ENCODE results near the gene TAF11L5.
"Not testable (repeated sequence)": the region's sequence is repeated elsewhere in the genome, so short reads cannot be mapped to it uniquely, and the experiment has no call there.

The TAF11L5 gene

DNA sequence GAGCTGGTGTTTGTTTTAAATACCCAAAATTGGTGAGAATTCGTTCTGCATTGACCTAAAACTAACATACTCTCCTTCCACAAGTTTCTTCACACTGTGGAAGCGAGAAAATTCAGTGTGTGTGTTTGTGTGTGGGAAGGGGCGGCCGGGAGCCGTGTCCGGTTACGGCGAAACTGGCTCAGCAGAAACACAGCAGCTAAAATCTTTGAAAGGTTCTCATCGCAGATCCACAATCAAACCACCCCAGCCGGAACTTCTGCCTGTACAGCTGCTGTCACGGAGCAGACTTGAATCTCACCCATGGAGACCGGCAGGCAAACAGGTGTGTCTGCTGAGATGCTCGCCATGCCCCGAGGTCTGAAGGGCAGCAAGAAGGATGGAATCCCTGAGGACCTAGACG, at the start of gene TAF11L5:
Gene TAF11L5 (plus strand): TSS at position 301 of the 400 bp plus-strand sequence.
- H3K27me3 Mint-ChIP-seq; H3K4me3 Mint-ChIP-seq; H3K36me3 Mint-ChIP-seq (ENCODE audit: low read depth): not testable (repeated sequence)

DNA sequence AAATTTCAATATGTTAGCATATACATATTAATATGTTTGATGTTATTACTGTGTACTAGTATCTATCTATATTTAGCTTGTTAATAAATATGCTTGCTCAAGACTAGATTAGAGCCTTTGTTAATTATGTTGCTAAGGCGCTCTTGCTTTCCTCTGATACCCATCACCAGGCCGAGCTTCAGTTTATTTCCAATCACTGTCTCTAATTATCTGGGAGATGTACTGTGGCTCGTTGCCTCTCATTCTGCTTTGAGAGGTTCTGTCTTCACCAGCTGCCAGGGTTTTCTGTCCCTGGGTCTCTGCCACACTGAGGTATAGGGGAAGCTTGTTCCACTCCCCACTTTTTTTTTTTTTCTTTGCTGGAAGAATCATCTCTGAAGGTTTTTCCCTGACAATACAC, 48.0 kb upstream of the TAF11L5 start:
- peaks cover 5% of the 10 kb centered on the region for H3K4me1 Mint-ChIP-seq (ENCODE audit: low read depth)
- intact Hi-C loops (cut with micrococcal nuclease), result no loop called here
- peaks cover 18% of the 10 kb centered on the region for H3K27me3 Mint-ChIP-seq
- H3K36me3 Mint-ChIP-seq (ENCODE audit: low read depth), result no peaks in the 10 kb centered on the region
- no peak overlapping the region for H3K4me3 Mint-ChIP-seq
- H3K9me3 Mint-ChIP-seq, result no peaks in the 10 kb centered on the region
- no peak overlapping the region for H3K27ac Mint-ChIP-seq

More for the DNA sequence above, at the start of gene TAF11L5:
- H3K9me3 Mint-ChIP-seq; H3K4me1 Mint-ChIP-seq (ENCODE audit: low read depth); H3K27ac Mint-ChIP-seq; intact Hi-C loops (cut with micrococcal nuclease): not testable (repeated sequence)

DNA sequence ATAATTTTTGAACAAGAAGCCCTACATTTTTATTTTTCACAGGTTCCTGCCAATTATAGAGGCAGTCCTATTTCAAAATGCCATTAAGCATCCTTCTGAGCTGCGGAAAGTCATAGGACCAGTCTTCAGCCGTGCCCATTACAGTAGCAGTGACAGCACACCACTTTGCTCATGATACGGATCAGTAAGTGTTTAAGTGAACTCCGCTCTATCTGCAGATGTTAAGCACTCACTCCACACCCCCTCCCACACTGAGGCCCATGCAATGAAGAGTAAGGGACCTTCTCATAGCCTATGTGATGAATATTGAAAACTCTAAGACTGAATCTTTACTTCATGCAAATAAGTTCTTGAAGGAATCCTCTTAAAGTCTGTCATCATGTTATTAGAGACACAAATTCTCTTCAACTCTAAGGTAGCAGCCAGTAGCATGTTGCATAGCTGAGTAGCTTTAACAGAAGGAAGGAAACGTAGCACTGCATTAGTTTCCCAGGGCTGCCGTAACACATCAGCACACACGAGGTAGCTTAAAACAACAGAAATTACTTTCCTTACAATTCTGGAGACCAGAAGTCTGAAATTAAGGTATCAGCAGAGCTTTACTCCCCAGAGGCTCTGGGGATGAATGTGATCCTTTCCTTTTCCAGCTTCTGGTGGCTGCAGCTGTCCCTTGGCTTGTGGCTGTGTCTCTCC, 47.3 kb upstream of the TAF11L5 start:
- H3K9me3 Mint-ChIP-seq, result no peaks in the 10 kb centered on the region
- peaks cover 5% of the 10 kb centered on the region for H3K4me1 Mint-ChIP-seq (ENCODE audit: low read depth)
- no peak overlapping the region for H3K4me3 Mint-ChIP-seq
- H3K27ac Mint-ChIP-seq, result no peak overlapping the region
- no peaks in the 10 kb centered on the region for H3K36me3 Mint-ChIP-seq (ENCODE audit: low read depth)
- intact Hi-C loops (cut with micrococcal nuclease), result no loop called here
- peaks cover 18% of the 10 kb centered on the region for H3K27me3 Mint-ChIP-seq

DNA sequence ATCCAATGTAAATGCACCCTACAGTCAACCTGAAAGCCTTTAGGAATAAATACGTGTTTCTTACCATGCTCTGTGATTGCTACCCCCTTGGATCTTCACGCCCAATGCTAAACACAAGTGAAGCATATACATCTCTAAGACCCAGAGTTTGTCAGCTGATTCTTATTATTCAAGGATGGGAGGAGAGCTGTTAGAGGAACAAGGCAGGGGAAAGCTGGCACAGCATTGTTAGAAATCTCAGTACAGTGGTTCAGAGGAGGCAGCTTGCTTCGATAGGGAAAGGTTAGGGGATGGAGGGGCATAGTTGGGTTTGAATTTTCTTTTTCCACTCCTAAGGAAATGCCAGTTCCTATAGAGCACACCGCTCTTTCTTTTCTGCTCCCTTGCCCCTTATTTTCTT, 43.7 kb upstream of the TAF11L5 start:
- Mint-ChIP-seq H3K27me3 (peaks cover 14% of the 10 kb centered on the region), H3K4me3 (no peak overlapping the region), H3K36me3 (ENCODE audit: low read depth) (no peaks in the 10 kb centered on the region), H3K4me1 (ENCODE audit: low read depth) (peaks cover 15% of the 10 kb centered on the region), H3K9me3 (no peaks in the 10 kb centered on the region), H3K27ac (no peak overlapping the region)
- intact Hi-C loops (cut with micrococcal nuclease), result no loop called here

DNA sequence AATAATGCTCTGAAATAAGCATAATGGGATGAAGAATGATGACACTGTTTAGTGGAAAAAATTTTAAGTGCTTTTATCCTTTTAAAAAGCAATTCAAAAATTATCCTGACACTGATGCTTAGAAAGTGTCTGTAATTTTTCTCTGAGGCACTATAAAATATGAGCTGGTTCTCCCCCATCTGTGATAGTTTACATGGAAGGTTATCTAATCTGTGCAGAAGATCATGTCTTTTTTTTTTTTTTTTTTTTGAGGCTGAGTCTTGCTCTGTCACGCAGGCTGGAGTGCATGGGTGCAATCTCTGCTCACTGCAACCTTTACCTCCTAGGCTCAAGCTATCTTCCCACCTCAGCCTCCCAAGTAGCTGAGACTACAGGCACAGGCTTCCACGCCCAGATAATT, 42.2 kb upstream of the TAF11L5 start:
- intact Hi-C loops (cut with micrococcal nuclease), result no loop called here
- Mint-ChIP-seq H3K4me1 (ENCODE audit: low read depth) (peaks cover 18% of the 10 kb centered on the region), H3K27me3 (peaks cover 16% of the 10 kb centered on the region), H3K36me3 (ENCODE audit: low read depth) (no peaks in the 10 kb centered on the region), H3K4me3 (no peak overlapping the region), H3K27ac (no peak overlapping the region), H3K9me3 (no peaks in the 10 kb centered on the region)

DNA sequence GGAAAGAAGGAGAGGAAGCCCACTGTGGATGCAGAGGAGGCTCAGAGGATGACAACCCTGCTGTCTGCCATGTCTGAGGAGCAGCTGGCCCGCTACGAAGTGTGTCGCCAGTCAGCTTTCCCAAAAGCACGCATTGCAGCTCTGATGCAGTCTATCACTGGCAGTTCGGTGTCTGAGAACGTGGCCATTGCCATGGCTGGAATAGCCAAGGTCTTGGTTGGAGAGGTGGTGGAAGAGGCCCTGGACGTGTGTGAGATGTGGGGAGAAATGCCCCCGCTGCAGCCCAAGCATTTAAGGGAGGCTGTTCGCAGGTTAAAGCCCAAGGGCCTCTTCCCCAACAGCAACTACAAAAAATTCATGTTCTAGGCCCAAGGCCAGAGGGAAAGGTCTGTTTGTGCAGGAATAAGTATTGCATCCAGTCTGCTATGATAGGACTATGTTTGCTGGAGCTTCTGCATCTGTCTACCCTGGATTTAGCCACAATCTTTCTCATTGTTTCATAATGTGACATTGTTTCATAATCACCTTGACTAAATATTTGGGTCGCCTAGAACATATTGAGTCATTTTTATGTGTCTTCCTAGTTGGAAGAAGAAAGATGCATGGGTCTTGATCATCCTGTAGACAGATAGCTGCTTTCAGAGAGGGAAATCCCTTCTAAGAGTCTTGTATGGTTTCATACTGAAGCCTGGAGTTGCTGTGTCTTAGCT, 38.4 kb upstream of the TAF11L5 start:
- intact Hi-C loops (cut with micrococcal nuclease); H3K9me3 Mint-ChIP-seq; H3K36me3 Mint-ChIP-seq (ENCODE audit: low read depth); H3K27ac Mint-ChIP-seq; H3K4me3 Mint-ChIP-seq: not testable (repeated sequence)
- peaks cover 12% of the 10 kb centered on the region for H3K27me3 Mint-ChIP-seq
- H3K4me1 Mint-ChIP-seq (ENCODE audit: low read depth), result peaks cover 14% of the 10 kb centered on the region

DNA sequence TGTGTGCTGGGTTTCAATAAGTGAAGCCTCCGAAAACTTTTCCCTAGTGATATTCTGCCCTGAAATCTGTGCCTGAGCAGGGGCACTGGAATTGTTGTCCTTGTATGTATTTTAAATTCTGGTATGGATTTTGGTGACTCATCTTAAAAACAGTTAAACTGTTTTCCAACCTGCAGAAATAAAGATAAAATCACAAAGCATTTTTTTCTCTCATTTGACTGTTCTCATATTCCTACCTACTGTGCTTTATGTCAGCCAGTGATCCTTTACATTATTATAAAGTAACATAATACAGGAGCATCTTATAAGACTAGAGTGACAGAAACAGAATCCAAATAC, 37.9 kb upstream of the TAF11L5 start:
- Mint-ChIP-seq H3K9me3 (peaks cover 4% of the 10 kb centered on the region), H3K4me3 (no peak overlapping the region), H3K27ac (no peak overlapping the region), H3K36me3 (ENCODE audit: low read depth) (no peaks in the 10 kb centered on the region), H3K4me1 (ENCODE audit: low read depth) (peaks cover 14% of the 10 kb centered on the region), H3K27me3 (peaks cover 11% of the 10 kb centered on the region)
- intact Hi-C loops (cut with micrococcal nuclease), result no loop called here

DNA sequence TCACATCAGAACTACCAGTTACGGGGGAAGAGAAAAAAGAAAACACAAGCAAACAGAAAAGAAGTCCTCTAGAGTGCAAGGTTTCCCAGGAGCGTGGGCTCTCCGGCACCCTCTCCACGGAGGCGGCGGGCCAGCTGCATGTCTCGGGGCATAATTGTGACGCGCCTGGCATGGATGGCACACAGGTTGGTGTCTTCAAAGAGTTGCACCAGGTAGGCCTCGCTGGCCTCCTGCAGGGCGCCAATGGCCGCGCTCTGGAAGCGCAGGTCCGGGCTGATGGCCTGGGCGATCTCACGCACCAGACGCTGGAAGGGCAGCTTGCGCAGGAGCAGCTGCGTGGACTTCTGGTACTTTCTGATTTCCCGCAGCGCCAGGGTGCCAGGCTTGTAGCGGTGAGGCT, 33.8 kb upstream of the TAF11L5 start:
- H3K4me1 Mint-ChIP-seq (ENCODE audit: low read depth); H3K36me3 Mint-ChIP-seq (ENCODE audit: low read depth); H3K27ac Mint-ChIP-seq; H3K27me3 Mint-ChIP-seq; intact Hi-C loops (cut with micrococcal nuclease); H3K4me3 Mint-ChIP-seq: not testable (repeated sequence)
- H3K9me3 Mint-ChIP-seq, result peaks cover 13% of the 10 kb centered on the region

DNA sequence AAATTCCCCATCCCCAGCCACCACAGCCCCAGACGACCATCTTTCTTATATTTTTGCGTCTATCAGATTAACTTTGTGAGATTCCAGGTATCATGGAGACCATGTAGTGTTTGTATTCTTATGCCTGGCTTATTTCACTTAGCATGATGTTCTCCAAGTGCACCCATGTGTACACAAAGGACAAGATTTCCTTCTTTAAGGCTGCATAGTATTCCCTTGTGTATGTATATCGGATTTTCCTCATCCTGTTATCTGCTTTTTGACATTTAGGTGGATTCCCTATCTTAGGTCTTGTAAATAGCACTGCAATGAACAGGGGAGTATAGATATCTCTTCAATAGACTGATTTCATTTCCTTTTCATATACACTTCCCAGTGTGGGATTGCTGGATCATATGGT, 32.3 kb upstream of the TAF11L5 start:
- Mint-ChIP-seq H3K36me3 (ENCODE audit: low read depth) (no peaks in the 10 kb centered on the region), H3K27me3 (peaks cover 5% of the 10 kb centered on the region), H3K4me3 (no peak overlapping the region), H3K27ac (no peak overlapping the region), H3K4me1 (ENCODE audit: low read depth) (no peaks in the 10 kb centered on the region), H3K9me3 (peaks cover 13% of the 10 kb centered on the region)
- intact Hi-C loops (cut with micrococcal nuclease), result no loop called here

DNA sequence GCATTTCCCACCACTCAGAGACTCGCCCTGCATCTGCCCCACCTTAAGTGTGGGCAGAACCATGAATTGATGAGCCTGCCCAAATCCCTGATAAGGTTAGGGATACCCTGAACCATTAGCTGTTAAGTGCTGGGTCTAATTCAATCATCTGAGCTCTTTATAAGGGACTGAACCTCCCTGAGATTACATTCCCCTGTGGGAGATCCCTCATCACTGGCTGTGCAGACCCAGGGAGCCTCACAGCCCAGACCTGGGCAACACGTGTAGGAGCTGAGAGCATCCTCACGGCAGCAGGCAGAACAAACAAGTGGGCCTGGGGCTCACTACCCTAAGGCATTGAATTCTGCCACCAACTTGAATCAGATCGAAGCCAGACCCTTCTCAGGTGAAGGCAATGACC, 27.6 kb upstream of the TAF11L5 start:
- intact Hi-C loops (cut with micrococcal nuclease), result no loop called here
- H3K27ac Mint-ChIP-seq, result no peak overlapping the region
- H3K4me3 Mint-ChIP-seq, result no peak overlapping the region
- H3K9me3 Mint-ChIP-seq, result peaks cover 7% of the 10 kb centered on the region
- no peaks in the 10 kb centered on the region for H3K36me3 Mint-ChIP-seq (ENCODE audit: low read depth)
- no peaks in the 10 kb centered on the region for H3K4me1 Mint-ChIP-seq (ENCODE audit: low read depth)
- peaks cover 3% of the 10 kb centered on the region for H3K27me3 Mint-ChIP-seq

DNA sequence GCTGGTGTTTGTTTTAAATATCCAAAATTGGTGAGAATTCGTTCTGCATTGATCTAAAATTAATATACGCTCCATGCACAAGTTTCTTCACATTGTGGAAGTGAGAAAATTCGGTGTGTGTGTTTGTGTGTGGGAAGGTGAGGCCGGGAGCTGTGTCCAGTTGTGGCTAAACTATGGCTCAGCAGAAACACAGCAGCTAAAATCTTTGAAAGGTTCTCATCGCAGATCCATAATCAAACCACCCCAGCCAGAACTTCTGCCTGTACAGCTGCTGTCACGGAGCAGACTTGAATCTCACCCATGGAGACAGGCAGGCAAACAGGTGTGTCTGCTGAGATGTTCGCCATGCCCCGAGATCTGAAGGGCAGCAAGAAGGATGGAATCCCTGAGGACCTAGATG, 27.1 kb upstream of the TAF11L5 start, which contains the start of gene TAF11L2:
Gene TAF11L2 (plus strand): TSS at position 301 of the 400 bp plus-strand sequence.
- H3K27ac Mint-ChIP-seq; H3K27me3 Mint-ChIP-seq; intact Hi-C loops (cut with micrococcal nuclease); H3K9me3 Mint-ChIP-seq; H3K36me3 Mint-ChIP-seq (ENCODE audit: low read depth); H3K4me1 Mint-ChIP-seq (ENCODE audit: low read depth); H3K4me3 Mint-ChIP-seq: not testable (repeated sequence)

DNA sequence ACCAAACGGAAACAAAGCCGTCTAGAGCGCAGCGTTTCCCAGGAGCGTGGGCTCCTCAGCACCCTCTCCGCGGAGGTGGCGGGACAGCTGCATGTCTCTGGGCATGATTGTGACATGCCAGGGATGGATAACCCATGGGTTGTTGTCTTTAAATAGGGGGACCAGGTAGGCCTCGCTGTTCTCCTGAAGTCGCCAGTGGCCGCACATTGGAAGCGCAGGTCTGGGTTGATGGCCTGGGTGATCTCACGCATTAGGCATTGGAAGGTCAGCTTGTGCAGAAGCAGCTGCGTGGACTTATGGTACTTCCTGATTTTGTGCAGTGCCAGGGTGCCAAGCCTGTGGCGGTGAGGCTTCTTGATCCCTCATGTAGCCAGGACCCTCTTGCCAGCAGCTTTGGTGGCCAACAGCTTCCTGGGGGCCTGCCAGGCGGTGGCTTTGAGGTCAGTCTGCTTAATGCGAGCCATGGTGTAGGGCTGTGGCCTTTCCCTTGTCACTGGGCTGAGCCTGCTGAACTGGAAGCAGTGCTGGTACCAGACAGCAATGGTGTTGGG, 13.2 kb upstream of the TAF11L5 start:
- no peaks in the 10 kb centered on the region for H3K4me1 Mint-ChIP-seq (ENCODE audit: low read depth)
- intact Hi-C loops (cut with micrococcal nuclease), result no loop called here
- H3K9me3 Mint-ChIP-seq, result no peaks in the 10 kb centered on the region
- peaks cover 1% of the 10 kb centered on the region for H3K27me3 Mint-ChIP-seq
- no peak overlapping the region for H3K27ac Mint-ChIP-seq
- no peak overlapping the region for H3K4me3 Mint-ChIP-seq
- H3K36me3 Mint-ChIP-seq (ENCODE audit: low read depth), result no peaks in the 10 kb centered on the region

DNA sequence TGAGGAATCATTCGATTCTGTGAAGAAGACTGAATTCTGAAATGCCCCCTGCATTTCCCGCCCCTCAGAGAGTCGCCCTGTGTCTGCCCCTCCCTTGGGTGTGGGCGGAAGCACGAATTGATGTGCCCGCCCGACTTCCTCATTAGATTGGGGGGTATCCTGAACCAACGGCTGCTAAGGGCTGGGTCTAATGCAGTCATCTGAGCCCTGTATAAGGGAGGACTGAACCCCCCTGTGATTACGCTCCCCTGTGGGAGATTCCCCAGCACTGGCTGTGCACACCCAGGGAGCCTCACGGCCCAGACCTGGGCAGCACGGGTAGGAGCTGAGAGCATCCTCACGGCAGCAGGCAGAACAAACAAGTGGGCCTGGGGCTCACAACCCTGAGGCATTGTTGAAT, 7.5 kb upstream of the TAF11L5 start:
- H3K27ac Mint-ChIP-seq; intact Hi-C loops (cut with micrococcal nuclease); H3K4me3 Mint-ChIP-seq; H3K27me3 Mint-ChIP-seq; H3K36me3 Mint-ChIP-seq (ENCODE audit: low read depth); H3K4me1 Mint-ChIP-seq (ENCODE audit: low read depth); H3K9me3 Mint-ChIP-seq: not testable (repeated sequence)

DNA sequence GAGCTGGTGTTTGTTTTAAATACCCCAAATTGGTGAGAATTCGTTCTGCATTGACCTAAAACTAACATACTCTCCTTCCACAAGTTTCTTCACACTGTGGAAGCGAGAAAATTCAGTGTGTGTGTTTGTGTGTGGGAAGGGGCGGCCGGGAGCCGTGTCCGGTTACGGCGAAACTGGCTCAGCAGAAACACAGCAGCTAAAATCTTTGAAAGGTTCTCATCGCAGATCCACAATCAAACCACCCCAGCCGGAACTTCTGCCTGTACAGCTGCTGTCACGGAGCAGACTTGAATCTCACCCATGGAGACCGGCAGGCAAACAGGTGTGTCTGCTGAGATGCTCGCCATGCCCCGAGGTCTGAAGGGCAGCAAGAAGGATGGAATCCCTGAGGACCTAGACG, 7.0 kb upstream of the TAF11L5 start, which contains the start of gene TAF11L3:
Gene TAF11L3 (plus strand): TSS at position 301 of the 400 bp plus-strand sequence.
- H3K27ac Mint-ChIP-seq; H3K4me1 Mint-ChIP-seq (ENCODE audit: low read depth); intact Hi-C loops (cut with micrococcal nuclease); H3K27me3 Mint-ChIP-seq; H3K9me3 Mint-ChIP-seq; H3K4me3 Mint-ChIP-seq; H3K36me3 Mint-ChIP-seq (ENCODE audit: low read depth): not testable (repeated sequence)

All from dendritic cell treated with granulocyte-macrophage colony-stimulating factor and Interleukin-4, amounts not matched to agents 40 ng/mL and 50 ng/mL, for 4 days (primary cell).